OCI-LY1 (cell line): ENCODE measurements around the gene PDCD10.
A peak's percentile ranks its signal among the peaks of the same experiment; 100 is the strongest.

Experiments
- H2AFZ ChIP-seq: fragments of 200-600 bp; sonication (generic), shearing (Covaris generic); 2 replicates; pipeline ENCODE4 v1.6.0; 2014; ENCODE audit warnings: antibody characterized with exemption, mild to moderate bottlenecking, low read length
- H3F3A ChIP-seq: fragments of 200-600 bp; sonication (generic), shearing (Covaris generic); 2 replicates; pipeline ENCODE4 v1.6.0; 2014; ENCODE audit warnings: mild to moderate bottlenecking, antibody characterized with exemption, low read length, moderate library complexity; ENCODE audit not compliant: insufficient read depth
- H3K27ac ChIP-seq: fragments of 200-600 bp; sonication (generic); 2 replicates; pipeline ENCODE4 v1.5.1; 2014; ENCODE audit warnings: low read length, mixed run types, mild to moderate bottlenecking, low read depth; ENCODE audit not compliant: poor library complexity, severe bottlenecking
- H3K27me3 ChIP-seq: fragments of 200-600 bp; sonication (generic); 2 replicates; pipeline ENCODE4 v1.6.0; 2014; ENCODE audit warnings: antibody characterized with exemption, mild to moderate bottlenecking, low read length, moderate library complexity; ENCODE audit not compliant: insufficient read depth
- H3K36me3 ChIP-seq: fragments of 200-600 bp; sonication (generic); 2 replicates; pipeline ENCODE4 v1.6.1; 2014; ENCODE audit warnings: mild to moderate bottlenecking, antibody characterized with exemption, low read length, moderate library complexity, mixed read lengths; ENCODE audit not compliant: insufficient read depth
- H3K4me1 ChIP-seq: fragments of 200-600 bp; sonication (generic); 2 replicates; pipeline ENCODE4 v1.5.1; 2014; ENCODE audit warnings: mild to moderate bottlenecking, low read length, moderate library complexity; ENCODE audit not compliant: insufficient read depth, severe bottlenecking
- H3K4me2 ChIP-seq: fragments of 200-600 bp; sonication (generic), shearing (Covaris generic); 2 replicates; pipeline ENCODE4 v1.6.1; 2014; ENCODE audit warnings: low read length
- H3K4me3 ChIP-seq: fragments of 200-600 bp; sonication (generic); 2 replicates; pipeline ENCODE4 v1.5.1; 2014; ENCODE audit warnings: low read length, low read depth, mild to moderate bottlenecking, mixed read lengths; ENCODE audit not compliant: poor library complexity, severe bottlenecking
- H3K79me2 ChIP-seq: fragments of 200-600 bp; shearing (Covaris generic); 2 replicates; pipeline ENCODE4 v1.6.1; 2016; ENCODE audit warnings: mixed run types, low read length, mixed read lengths; ENCODE audit not compliant: insufficient read depth
- H3K9ac ChIP-seq: fragments of 200-600 bp; sonication (generic), shearing (Covaris generic); 2 replicates; pipeline ENCODE4 v1.6.1; 2014; ENCODE audit warnings: mild to moderate bottlenecking, low read length, mixed read lengths
- H3K9me2 ChIP-seq: fragments of 200-600 bp; sonication (generic), shearing (Covaris generic); 2 replicates; pipeline ENCODE4 v1.6.1; 2014; ENCODE audit warnings: low read depth, mild to moderate bottlenecking, low read length, mixed read lengths
- H3K9me3 ChIP-seq: fragments of 200-600 bp; shearing (Covaris generic); 2 replicates; pipeline ENCODE4 v1.6.1; 2014; ENCODE audit warnings: low read length, mixed read lengths
- H4K20me1 ChIP-seq: fragments of 200-600 bp; sonication (generic), shearing (Covaris generic); 2 replicates; pipeline ENCODE4 v1.6.0; 2016; ENCODE audit warnings: mild to moderate bottlenecking, low read length; ENCODE audit not compliant: insufficient read depth
- CTCF ChIP-seq: fragments of 200-600 bp; sonication (generic), shearing (Covaris generic); IDR thresholded peaks from 2 replicates; pipeline ENCODE4 v1.5.1; 2017; ENCODE audit warnings: mild to moderate bottlenecking, antibody characterized with exemption, low read length, moderate library complexity, mixed read lengths
- EZH2 ChIP-seq: fragments of 200-600 bp; sonication (generic), shearing (Covaris generic); IDR thresholded peaks from 2 replicates; pipeline ENCODE4 v1.8.0; 2017; ENCODE audit warnings: borderline replicate concordance, mixed run types, mild to moderate bottlenecking, antibody characterized with exemption, low read length, moderate library complexity, mixed read lengths

PDCD10 gene

GRCh38 chr3:167749209-167749608 is 14.5 kb upstream of the PDCD10 start:
- H4K20me1 ChIP-seq = no peaks in the 10 kb centered on the region
- H3K9ac ChIP-seq = no peak overlapping the region
- H3K4me3 ChIP-seq = no peak overlapping the region
- H3K27ac ChIP-seq = peak overlapping the region; percentile 61
- no peaks in the 10 kb centered on the region; the same call in 1 of the 2 replicates for H3F3A ChIP-seq
- TF ChIP-seq EZH2 (no peak), CTCF (no peak)
- peaks cover 14% of the 10 kb centered on the region; the same call in 1 of the 2 replicates for H3K36me3 ChIP-seq
- H2AFZ ChIP-seq = 0 out of 2 replicates have a peak overlapping the region, but pooled peaks have one; percentile 10
- no peaks in the 10 kb centered on the region for H3K9me2 ChIP-seq
- H3K79me2 ChIP-seq = no peaks in the 10 kb centered on the region
- H3K4me2 ChIP-seq = peak overlapping the region; percentile 60
- H3K27me3 ChIP-seq = no peaks in the 10 kb centered on the region
- peaks cover 6% of the 10 kb centered on the region; the same call in 1 of the 2 replicates for H3K9me3 ChIP-seq
- peaks cover 54% of the 10 kb centered on the region for H3K4me1 ChIP-seq

GRCh38 chr3:167743799-167744198 is 9.1 kb upstream of the PDCD10 start:
- Histone ChIP-seq H3K27ac (no peak overlapping the region), H3K79me2 (peaks cover 30% of the 10 kb centered on the region), H3K4me3 (no peak overlapping the region), H3K4me2 (no peak overlapping the region), H3K9ac (no peak overlapping the region), H3F3A (peaks cover 6% of the 10 kb centered on the region; the same call in 1 of the 2 replicates), H3K9me3 (peaks cover 11% of the 10 kb centered on the region; the same call in 1 of the 2 replicates), H3K9me2 (no peaks in the 10 kb centered on the region), H3K4me1 (peaks cover 26% of the 10 kb centered on the region), H2AFZ (no peak overlapping the region), H3K27me3 (no peaks in the 10 kb centered on the region), H4K20me1 (no peaks in the 10 kb centered on the region), H3K36me3 (peaks cover 19% of the 10 kb centered on the region)
- no peak for TF ChIP-seq EZH2
- no peak for TF ChIP-seq CTCF

- peaks cover 19% of the 10 kb centered on the region for H3K36me3 ChIP-seq
- no peak overlapping the region for H3K4me3 ChIP-seq
- no peaks in the 10 kb centered on the region for H4K20me1 ChIP-seq
- peaks cover 33% of the 10 kb centered on the region for H3K4me1 ChIP-seq
- H3K9ac ChIP-seq = no peak overlapping the region
- no peak overlapping the region for H3K4me2 ChIP-seq
- H3K9me2 ChIP-seq = no peaks in the 10 kb centered on the region
- H3K27me3 ChIP-seq = no peaks in the 10 kb centered on the region
- no peak overlapping the region for H2AFZ ChIP-seq
- peaks cover 45% of the 10 kb centered on the region for H3K79me2 ChIP-seq
- H3F3A ChIP-seq = peaks cover 6% of the 10 kb centered on the region; the same call in 1 of the 2 replicates
- H3K27ac ChIP-seq = no peak overlapping the region
- peaks cover 11% of the 10 kb centered on the region; the same call in 1 of the 2 replicates for H3K9me3 ChIP-seq
- TF ChIP-seq CTCF = no peak
- no peak for TF ChIP-seq EZH2
Observed at GRCh38 chr3:167742338-167742737, 7.6 kb upstream of the PDCD10 start.
